GM12865 (cell line): ENCODE data around the gene DUOX2.

Experiments used
- DNase-seq: peaks from one replicate; pipeline ENCODE4 v3.0.0; 2010; ENCODE audit warnings: low read depth
- H3K4me3 ChIP-seq: 2 replicates; pipeline ENCODE4 v1.5.1; 2011; ENCODE audit warnings: mild to moderate bottlenecking, low read depth, low read length, control low read depth
- TF ChIP-seq, protein P1 (sequence below): IDR thresholded peaks from 2 replicates; pipeline ENCODE4 v1.5.1; 2011; ENCODE audit warnings: low read length, control low read depth, low read depth, inconsistent platforms; ENCODE audit not compliant: insufficient read depth; ENCODE audit errors: missing control alignments

The DUOX2 gene

DNA sequence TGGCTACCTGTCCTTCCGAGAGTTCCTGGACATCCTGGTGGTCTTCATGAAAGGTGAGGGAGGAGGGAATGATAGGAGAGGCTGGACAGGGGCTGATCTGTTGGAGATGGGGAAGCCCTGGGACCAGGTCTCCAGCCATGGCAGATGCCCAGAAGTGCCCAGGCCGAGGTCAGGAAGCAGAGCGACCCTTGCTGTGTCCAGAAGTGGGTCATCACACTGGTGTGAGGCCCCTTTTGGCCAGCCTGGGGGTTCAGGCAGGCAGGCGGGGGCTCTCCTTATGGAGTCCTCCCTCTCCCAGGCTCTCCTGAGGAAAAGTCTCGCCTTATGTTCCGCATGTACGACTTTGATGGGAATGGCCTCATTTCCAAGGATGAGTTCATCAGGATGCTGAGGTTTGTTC is 33.6 kb upstream of the DUOX2 start:
- TF ChIP-seq, protein P1, sequence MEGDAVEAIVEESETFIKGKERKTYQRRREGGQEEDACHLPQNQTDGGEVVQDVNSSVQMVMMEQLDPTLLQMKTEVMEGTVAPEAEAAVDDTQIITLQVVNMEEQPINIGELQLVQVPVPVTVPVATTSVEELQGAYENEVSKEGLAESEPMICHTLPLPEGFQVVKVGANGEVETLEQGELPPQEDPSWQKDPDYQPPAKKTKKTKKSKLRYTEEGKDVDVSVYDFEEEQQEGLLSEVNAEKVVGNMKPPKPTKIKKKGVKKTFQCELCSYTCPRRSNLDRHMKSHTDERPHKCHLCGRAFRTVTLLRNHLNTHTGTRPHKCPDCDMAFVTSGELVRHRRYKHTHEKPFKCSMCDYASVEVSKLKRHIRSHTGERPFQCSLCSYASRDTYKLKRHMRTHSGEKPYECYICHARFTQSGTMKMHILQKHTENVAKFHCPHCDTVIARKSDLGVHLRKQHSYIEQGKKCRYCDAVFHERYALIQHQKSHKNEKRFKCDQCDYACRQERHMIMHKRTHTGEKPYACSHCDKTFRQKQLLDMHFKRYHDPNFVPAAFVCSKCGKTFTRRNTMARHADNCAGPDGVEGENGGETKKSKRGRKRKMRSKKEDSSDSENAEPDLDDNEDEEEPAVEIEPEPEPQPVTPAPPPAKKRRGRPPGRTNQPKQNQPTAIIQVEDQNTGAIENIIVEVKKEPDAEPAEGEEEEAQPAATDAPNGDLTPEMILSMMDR: no peak
- no peak overlapping the region for H3K4me3 ChIP-seq
- DNase-seq: no peak

DNA sequence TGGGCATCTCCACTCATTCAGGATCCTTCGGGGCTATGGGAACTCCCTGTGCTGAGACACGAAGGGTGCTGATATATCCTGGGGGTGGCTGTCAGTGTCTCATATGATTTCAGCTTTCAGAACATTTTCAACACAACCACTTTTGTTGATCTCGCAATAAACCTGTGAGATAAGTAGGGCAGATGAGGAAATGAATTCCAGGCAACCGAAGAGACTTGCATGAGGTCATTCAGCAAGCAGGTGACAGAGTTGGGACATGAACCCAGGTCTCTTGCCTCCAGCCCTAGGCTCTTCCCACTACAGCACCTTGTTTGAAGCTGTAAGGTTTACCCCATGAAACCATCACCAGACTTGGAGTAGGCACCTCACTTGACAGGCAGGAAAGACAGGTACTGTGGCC is 32.4 kb upstream of the DUOX2 start:
- no peak for DNase-seq
- TF ChIP-seq, protein P1: no peak
- no peak overlapping the region for H3K4me3 ChIP-seq

DNA sequence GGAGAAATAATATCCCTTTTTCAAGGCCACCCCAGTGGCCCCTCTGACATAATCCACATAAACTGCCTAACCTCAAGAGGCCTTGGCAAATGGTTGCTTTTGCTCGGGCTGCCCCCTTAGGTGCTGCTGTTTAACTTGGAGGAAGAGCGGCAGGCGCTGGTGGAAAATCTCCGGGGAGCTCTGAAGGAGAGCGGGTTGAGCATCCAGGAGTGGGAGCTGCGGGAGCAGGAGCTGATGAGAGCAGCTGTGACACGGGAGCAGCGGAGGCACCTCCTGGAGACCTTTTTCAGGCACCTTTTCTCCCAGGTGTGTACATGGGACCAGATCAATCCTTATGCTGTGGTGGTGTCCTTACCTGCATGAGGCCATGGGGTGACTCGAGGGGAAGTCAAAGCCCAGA is 30.8 kb upstream of the DUOX2 start:
- TF ChIP-seq, protein P1: no peak
- no peak overlapping the region for H3K4me3 ChIP-seq
- no peak for DNase-seq

DNA sequence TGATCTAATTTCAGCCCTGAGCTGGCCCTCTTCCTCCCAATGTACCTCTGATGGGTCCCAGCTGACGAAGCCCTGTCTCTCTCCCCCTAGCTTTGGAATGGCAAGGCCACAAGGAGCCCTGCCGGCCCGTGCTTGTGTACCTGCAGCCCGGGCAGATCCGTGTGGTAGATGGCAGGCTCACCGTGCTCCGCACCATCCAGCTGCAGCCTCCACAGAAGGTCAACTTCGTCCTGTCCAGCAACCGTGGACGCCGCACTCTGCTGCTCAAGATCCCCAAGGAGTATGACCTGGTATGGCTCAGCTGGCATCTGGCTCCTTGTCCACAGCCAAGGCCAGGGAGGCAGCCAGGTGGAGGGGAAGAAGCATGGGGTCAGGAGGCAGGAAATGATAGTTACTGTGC is 30.0 kb upstream of the DUOX2 start:
- H3K4me3 ChIP-seq: no peak overlapping the region
- DNase-seq: no peak
- TF ChIP-seq, protein P1: no peak

DNA sequence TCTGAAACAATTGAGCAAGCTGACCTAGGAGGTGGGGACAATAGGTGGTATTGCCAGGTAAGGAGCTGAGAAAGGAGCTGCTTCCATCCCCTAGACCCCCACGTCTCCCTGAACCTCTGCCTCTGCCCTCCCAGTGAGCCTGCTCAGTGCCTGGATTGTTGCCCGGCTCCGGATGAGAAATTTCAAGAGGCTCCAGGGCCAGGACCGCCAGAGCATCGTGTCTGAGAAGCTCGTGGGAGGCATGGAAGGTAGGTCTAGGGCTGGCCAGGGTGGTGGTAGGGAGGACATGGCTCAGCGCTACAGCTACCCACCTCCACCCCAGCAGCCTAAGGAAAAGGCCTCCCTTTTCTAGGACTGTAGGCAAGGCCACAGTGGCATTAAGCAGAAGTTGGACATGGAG is 29.1 kb upstream of the DUOX2 start:
- TF ChIP-seq, protein P1: no peak
- H3K4me3 ChIP-seq: no peak overlapping the region
- DNase-seq: no peak

DNA sequence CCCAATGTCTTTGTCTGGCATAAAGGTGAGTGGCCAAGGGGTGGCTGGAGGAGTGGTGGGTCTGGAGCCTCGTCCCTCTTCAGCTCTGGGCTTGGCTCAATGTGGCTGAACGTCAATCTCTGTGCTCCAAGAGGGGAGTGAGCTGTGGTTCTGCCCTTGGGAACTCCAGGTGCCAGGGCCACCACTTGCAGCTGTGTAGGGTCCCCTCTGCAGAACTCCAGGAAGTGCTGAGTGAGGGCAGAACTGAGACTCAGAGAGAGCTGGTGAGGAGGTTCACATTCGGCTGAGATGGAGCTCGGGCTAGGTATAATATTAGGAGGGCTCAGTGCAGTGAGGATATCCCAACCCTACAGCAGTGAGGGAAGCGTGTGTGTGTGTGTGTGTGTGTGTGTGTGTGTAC is 27.4 kb upstream of the DUOX2 start:
- H3K4me3 ChIP-seq: no peak overlapping the region
- TF ChIP-seq, protein P1: no peak
- no peak for DNase-seq

DNA sequence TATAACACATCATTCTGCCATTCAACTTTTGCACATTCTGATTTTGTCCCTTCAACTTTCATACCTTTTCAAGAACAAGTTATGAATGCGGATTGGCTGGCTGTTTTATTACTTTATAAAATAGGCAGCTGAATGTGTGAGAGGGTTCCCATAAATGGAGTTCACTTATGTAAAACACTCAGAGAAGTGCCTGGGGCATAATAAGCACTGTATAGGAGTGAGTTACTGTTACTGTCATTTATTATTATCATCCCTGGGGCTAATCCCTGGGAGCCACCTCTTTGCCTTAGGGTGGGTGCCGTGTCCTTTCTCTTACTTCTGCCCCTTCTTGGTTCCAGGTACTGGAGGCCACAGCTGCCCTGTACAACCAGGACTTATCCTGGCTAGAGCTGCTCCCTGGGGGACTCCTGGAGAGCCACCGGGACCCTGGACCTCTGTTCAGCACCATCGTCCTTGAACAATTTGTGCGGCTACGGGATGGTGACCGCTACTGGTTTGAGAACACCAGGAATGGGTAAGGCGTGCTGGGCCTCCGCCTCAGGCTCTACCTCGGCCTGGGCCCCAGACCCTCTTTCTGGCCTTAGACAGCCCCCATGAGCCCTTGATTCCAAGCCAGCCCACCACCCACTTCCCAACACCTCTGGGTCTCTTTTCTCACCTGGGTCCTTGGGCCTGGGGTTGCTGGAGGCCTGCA is 26.7 kb upstream of the DUOX2 start:
- DNase-seq: no peak
- no peak overlapping the region for H3K4me3 ChIP-seq
- TF ChIP-seq, protein P1: no peak
